ENCODE results near the gene HS6ST3.

The HS6ST3 gene

GRCh38 chr13:96726651-96727050 lies 636.7 kb downstream of the HS6ST3 start:
- Histone ChIP-seq H3K36me3 (ENCODE audit: control insufficient read depth in 2 of 2, insufficient read depth in 2 of 2, low read length in 2 of 2) (no peaks in the 10 kb centered on the region), H3K9me3 (ENCODE audit: control insufficient read depth in 2 of 2, low read length in 2 of 2) (no peaks in the 10 kb centered on the region), H3K9ac (ENCODE audit: low read depth in 1 of 2, low read length in 2 of 2) (no peak overlapping the region), H3K4me3 (ENCODE audit: low read length in 2 of 2) (no peak overlapping the region), H3K27ac (ENCODE audit: low read depth in 2 of 2, low read length in 2 of 2) (no peak overlapping the region), H3K4me1 (ENCODE audit: control insufficient read depth in 2 of 2, insufficient read depth in 2 of 2, low read length in 2 of 2) (no peaks in the 10 kb centered on the region), H3K27me3 (ENCODE audit: control insufficient read depth in 2 of 2, insufficient read depth in 2 of 2, low read length in 2 of 2) (no peaks in the 10 kb centered on the region)

- Histone ChIP-seq H3K27ac (ENCODE audit: low read depth in 2 of 2, low read length in 2 of 2) (no peak overlapping the region), H3K4me1 (ENCODE audit: control insufficient read depth in 2 of 2, insufficient read depth in 2 of 2, low read length in 2 of 2) (no peaks in the 10 kb centered on the region), H3K27me3 (ENCODE audit: control insufficient read depth in 2 of 2, insufficient read depth in 2 of 2, low read length in 2 of 2) (no peaks in the 10 kb centered on the region), H3K36me3 (ENCODE audit: control insufficient read depth in 2 of 2, insufficient read depth in 2 of 2, low read length in 2 of 2) (no peaks in the 10 kb centered on the region), H3K9me3 (ENCODE audit: control insufficient read depth in 2 of 2, low read length in 2 of 2) (no peaks in the 10 kb centered on the region), H3K9ac (ENCODE audit: low read depth in 1 of 2, low read length in 2 of 2) (no peak overlapping the region), H3K4me3 (ENCODE audit: low read length in 2 of 2) (no peak overlapping the region)
Observed at GRCh38 chr13:96728463-96728862, 638.6 kb downstream of the HS6ST3 start.

GRCh38 chr13:96730676-96731075 lies 640.8 kb downstream of the HS6ST3 start:
- Histone ChIP-seq H3K36me3 (ENCODE audit: control insufficient read depth in 2 of 2, insufficient read depth in 2 of 2, low read length in 2 of 2) (no peaks in the 10 kb centered on the region), H3K4me1 (ENCODE audit: control insufficient read depth in 2 of 2, insufficient read depth in 2 of 2, low read length in 2 of 2) (no peaks in the 10 kb centered on the region), H3K27ac (ENCODE audit: low read depth in 2 of 2, low read length in 2 of 2) (no peak overlapping the region), H3K9ac (ENCODE audit: low read depth in 1 of 2, low read length in 2 of 2) (no peak overlapping the region), H3K9me3 (ENCODE audit: control insufficient read depth in 2 of 2, low read length in 2 of 2) (no peaks in the 10 kb centered on the region), H3K4me3 (ENCODE audit: low read length in 2 of 2) (no peak overlapping the region), H3K27me3 (ENCODE audit: control insufficient read depth in 2 of 2, insufficient read depth in 2 of 2, low read length in 2 of 2) (no peaks in the 10 kb centered on the region)

- Histone ChIP-seq H3K27me3 (ENCODE audit: control insufficient read depth in 2 of 2, insufficient read depth in 2 of 2, low read length in 2 of 2) (no peaks in the 10 kb centered on the region), H3K9ac (ENCODE audit: low read depth in 1 of 2, low read length in 2 of 2) (no peak overlapping the region), H3K4me1 (ENCODE audit: control insufficient read depth in 2 of 2, insufficient read depth in 2 of 2, low read length in 2 of 2) (no peaks in the 10 kb centered on the region), H3K27ac (ENCODE audit: low read depth in 2 of 2, low read length in 2 of 2) (no peak overlapping the region), H3K9me3 (ENCODE audit: control insufficient read depth in 2 of 2, low read length in 2 of 2) (no peaks in the 10 kb centered on the region), H3K4me3 (ENCODE audit: low read length in 2 of 2) (no peak overlapping the region), H3K36me3 (ENCODE audit: control insufficient read depth in 2 of 2, insufficient read depth in 2 of 2, low read length in 2 of 2) (no peaks in the 10 kb centered on the region)
Observed at GRCh38 chr13:96734499-96734898, 644.6 kb downstream of the HS6ST3 start.

GRCh38 chr13:96741779-96742178 lies 651.9 kb downstream of the HS6ST3 start:
- H3K9ac ChIP-seq (ENCODE audit: low read depth in 1 of 2, low read length in 2 of 2), result no peak overlapping the region
- H3K4me1 ChIP-seq (ENCODE audit: control insufficient read depth in 2 of 2, insufficient read depth in 2 of 2, low read length in 2 of 2), result no peaks in the 10 kb centered on the region
- H3K9me3 ChIP-seq (ENCODE audit: control insufficient read depth in 2 of 2, low read length in 2 of 2), result no peaks in the 10 kb centered on the region
- no peaks in the 10 kb centered on the region for H3K36me3 ChIP-seq (ENCODE audit: control insufficient read depth in 2 of 2, insufficient read depth in 2 of 2, low read length in 2 of 2)
- H3K4me3 ChIP-seq (ENCODE audit: low read length in 2 of 2), result no peak overlapping the region
- H3K27ac ChIP-seq (ENCODE audit: low read depth in 2 of 2, low read length in 2 of 2), result no peak overlapping the region
- H3K27me3 ChIP-seq (ENCODE audit: control insufficient read depth in 2 of 2, insufficient read depth in 2 of 2, low read length in 2 of 2), result no peaks in the 10 kb centered on the region

GRCh38 chr13:96743296-96744089 lies 653.6 kb downstream of the HS6ST3 start:
- Histone ChIP-seq H3K4me3 (ENCODE audit: low read length in 2 of 2) (no peak overlapping the region), H3K9ac (ENCODE audit: low read depth in 1 of 2, low read length in 2 of 2) (no peak overlapping the region), H3K9me3 (ENCODE audit: control insufficient read depth in 2 of 2, low read length in 2 of 2) (no peaks in the 10 kb centered on the region), H3K27me3 (ENCODE audit: control insufficient read depth in 2 of 2, insufficient read depth in 2 of 2, low read length in 2 of 2) (no peaks in the 10 kb centered on the region), H3K27ac (ENCODE audit: low read depth in 2 of 2, low read length in 2 of 2) (no peak overlapping the region), H3K4me1 (ENCODE audit: control insufficient read depth in 2 of 2, insufficient read depth in 2 of 2, low read length in 2 of 2) (no peaks in the 10 kb centered on the region), H3K36me3 (ENCODE audit: control insufficient read depth in 2 of 2, insufficient read depth in 2 of 2, low read length in 2 of 2) (no peaks in the 10 kb centered on the region)

- H3K27ac ChIP-seq (ENCODE audit: low read depth in 2 of 2, low read length in 2 of 2), result no peak overlapping the region
- H3K4me1 ChIP-seq (ENCODE audit: control insufficient read depth in 2 of 2, insufficient read depth in 2 of 2, low read length in 2 of 2), result no peaks in the 10 kb centered on the region
- no peaks in the 10 kb centered on the region for H3K9me3 ChIP-seq (ENCODE audit: control insufficient read depth in 2 of 2, low read length in 2 of 2)
- H3K36me3 ChIP-seq (ENCODE audit: control insufficient read depth in 2 of 2, insufficient read depth in 2 of 2, low read length in 2 of 2), result no peaks in the 10 kb centered on the region
- H3K27me3 ChIP-seq (ENCODE audit: control insufficient read depth in 2 of 2, insufficient read depth in 2 of 2, low read length in 2 of 2), result no peaks in the 10 kb centered on the region
- no peak overlapping the region for H3K4me3 ChIP-seq (ENCODE audit: low read length in 2 of 2)
- H3K9ac ChIP-seq (ENCODE audit: low read depth in 1 of 2, low read length in 2 of 2), result no peak overlapping the region
Observed at GRCh38 chr13:96744367-96745331, 654.7 kb downstream of the HS6ST3 start.

- Histone ChIP-seq H3K4me3 (ENCODE audit: low read length in 2 of 2) (no peak overlapping the region), H3K9ac (ENCODE audit: low read depth in 1 of 2, low read length in 2 of 2) (no peak overlapping the region), H3K27me3 (ENCODE audit: control insufficient read depth in 2 of 2, insufficient read depth in 2 of 2, low read length in 2 of 2) (no peaks in the 10 kb centered on the region), H3K9me3 (ENCODE audit: control insufficient read depth in 2 of 2, low read length in 2 of 2) (no peaks in the 10 kb centered on the region), H3K4me1 (ENCODE audit: control insufficient read depth in 2 of 2, insufficient read depth in 2 of 2, low read length in 2 of 2) (no peaks in the 10 kb centered on the region), H3K27ac (ENCODE audit: low read depth in 2 of 2, low read length in 2 of 2) (no peak overlapping the region), H3K36me3 (ENCODE audit: control insufficient read depth in 2 of 2, insufficient read depth in 2 of 2, low read length in 2 of 2) (no peaks in the 10 kb centered on the region)
Observed at GRCh38 chr13:96746886-96747285, 657.0 kb downstream of the HS6ST3 start.

- Histone ChIP-seq H3K36me3 (ENCODE audit: control insufficient read depth in 2 of 2, insufficient read depth in 2 of 2, low read length in 2 of 2) (no peaks in the 10 kb centered on the region), H3K4me1 (ENCODE audit: control insufficient read depth in 2 of 2, insufficient read depth in 2 of 2, low read length in 2 of 2) (no peaks in the 10 kb centered on the region), H3K9me3 (ENCODE audit: control insufficient read depth in 2 of 2, low read length in 2 of 2) (no peaks in the 10 kb centered on the region), H3K27ac (ENCODE audit: low read depth in 2 of 2, low read length in 2 of 2) (no peak overlapping the region), H3K9ac (ENCODE audit: low read depth in 1 of 2, low read length in 2 of 2) (no peak overlapping the region), H3K4me3 (ENCODE audit: low read length in 2 of 2) (no peak overlapping the region), H3K27me3 (ENCODE audit: control insufficient read depth in 2 of 2, insufficient read depth in 2 of 2, low read length in 2 of 2) (no peaks in the 10 kb centered on the region)
Observed at GRCh38 chr13:96749825-96750224, 659.9 kb downstream of the HS6ST3 start.

GRCh38 chr13:96751089-96751488 lies 661.2 kb downstream of the HS6ST3 start:
- no peaks in the 10 kb centered on the region for H3K4me1 ChIP-seq (ENCODE audit: control insufficient read depth in 2 of 2, insufficient read depth in 2 of 2, low read length in 2 of 2)
- H3K9me3 ChIP-seq (ENCODE audit: control insufficient read depth in 2 of 2, low read length in 2 of 2), result no peaks in the 10 kb centered on the region
- no peak overlapping the region for H3K27ac ChIP-seq (ENCODE audit: low read depth in 2 of 2, low read length in 2 of 2)
- no peak overlapping the region for H3K4me3 ChIP-seq (ENCODE audit: low read length in 2 of 2)
- no peak overlapping the region for H3K9ac ChIP-seq (ENCODE audit: low read depth in 1 of 2, low read length in 2 of 2)
- no peaks in the 10 kb centered on the region for H3K36me3 ChIP-seq (ENCODE audit: control insufficient read depth in 2 of 2, insufficient read depth in 2 of 2, low read length in 2 of 2)
- no peaks in the 10 kb centered on the region for H3K27me3 ChIP-seq (ENCODE audit: control insufficient read depth in 2 of 2, insufficient read depth in 2 of 2, low read length in 2 of 2)
